ENCODE measurements around the gene KLHL20.

DNA sequence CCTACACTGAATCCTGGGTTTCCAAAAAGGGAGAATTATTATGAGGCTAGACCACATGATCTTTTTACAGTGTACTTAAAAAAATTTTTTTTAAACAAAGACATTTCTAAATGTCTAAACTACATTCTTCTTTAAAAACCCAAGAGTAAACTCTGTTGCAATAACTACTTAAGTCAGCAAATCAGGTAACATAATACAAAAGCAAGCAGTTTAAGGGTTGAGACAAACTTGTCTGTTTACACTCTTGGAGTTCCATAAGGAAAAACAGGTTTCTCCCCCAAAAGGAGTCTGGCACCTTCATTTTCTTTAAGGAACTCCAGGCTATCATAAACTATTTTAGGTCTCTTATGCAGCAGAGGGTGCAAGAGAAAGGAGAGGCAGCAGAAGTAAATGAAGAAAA lies 32.6 kb upstream of the KLHL20 start:
- TF ChIP-seq, protein P1, sequence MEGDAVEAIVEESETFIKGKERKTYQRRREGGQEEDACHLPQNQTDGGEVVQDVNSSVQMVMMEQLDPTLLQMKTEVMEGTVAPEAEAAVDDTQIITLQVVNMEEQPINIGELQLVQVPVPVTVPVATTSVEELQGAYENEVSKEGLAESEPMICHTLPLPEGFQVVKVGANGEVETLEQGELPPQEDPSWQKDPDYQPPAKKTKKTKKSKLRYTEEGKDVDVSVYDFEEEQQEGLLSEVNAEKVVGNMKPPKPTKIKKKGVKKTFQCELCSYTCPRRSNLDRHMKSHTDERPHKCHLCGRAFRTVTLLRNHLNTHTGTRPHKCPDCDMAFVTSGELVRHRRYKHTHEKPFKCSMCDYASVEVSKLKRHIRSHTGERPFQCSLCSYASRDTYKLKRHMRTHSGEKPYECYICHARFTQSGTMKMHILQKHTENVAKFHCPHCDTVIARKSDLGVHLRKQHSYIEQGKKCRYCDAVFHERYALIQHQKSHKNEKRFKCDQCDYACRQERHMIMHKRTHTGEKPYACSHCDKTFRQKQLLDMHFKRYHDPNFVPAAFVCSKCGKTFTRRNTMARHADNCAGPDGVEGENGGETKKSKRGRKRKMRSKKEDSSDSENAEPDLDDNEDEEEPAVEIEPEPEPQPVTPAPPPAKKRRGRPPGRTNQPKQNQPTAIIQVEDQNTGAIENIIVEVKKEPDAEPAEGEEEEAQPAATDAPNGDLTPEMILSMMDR (IDR thresholded peaks at IDR 0.05), result no peak
- no peak for TF ChIP-seq POLR2AphosphoS5 (IDR thresholded peaks at IDR 0.05; ENCODE audit: low read depth, low read length)
- no peak for TF ChIP-seq SIN3A (IDR thresholded peaks at IDR 0.05; ENCODE audit: borderline replicate concordance, insufficient read depth, low read depth, low read length)
